ENCODE results near the gene ARHGDIA. TPM values are rescaled to one million over a fixed set of nuclear protein-coding genes. Genes with fewer than 3 reads are reported as not detected.

ARHGDIA gene
- polyA plus RNA-seq, 1 experiment, result 62.2 TPM

DNA sequence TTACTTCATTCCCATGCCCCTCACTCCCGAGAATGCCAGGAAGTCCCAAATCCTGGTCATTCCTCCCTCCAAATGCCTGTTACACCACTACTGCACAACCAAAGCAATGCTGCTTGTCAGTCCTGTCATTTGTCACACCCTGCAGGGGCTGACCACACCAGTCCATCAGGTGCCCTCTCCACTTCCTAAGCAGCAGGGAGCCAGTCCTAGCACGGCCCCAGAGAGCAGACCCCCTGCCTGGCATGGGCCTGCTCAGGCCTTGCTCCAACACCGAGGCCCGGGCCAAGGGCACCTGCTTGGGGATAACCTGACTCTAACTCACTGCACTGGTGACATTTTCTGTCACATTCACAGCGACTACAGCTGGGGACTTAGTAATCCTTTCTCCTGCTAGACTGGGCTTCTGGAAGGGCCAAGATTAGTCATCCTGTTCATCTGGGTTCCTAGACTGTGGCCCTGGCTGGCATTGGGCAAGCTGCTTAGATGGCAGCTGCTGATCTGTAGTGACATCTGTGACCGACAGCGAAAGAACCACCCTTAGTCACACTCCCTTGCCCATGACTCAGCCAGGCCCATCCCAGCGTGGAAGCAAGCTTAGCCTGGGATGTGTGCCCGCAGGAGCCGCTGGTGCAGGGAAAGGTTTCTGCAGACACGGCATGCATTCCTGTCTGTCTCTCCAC lies 14.9 kb upstream of the ARHGDIA start:
- TF ChIP-seq, protein P1, sequence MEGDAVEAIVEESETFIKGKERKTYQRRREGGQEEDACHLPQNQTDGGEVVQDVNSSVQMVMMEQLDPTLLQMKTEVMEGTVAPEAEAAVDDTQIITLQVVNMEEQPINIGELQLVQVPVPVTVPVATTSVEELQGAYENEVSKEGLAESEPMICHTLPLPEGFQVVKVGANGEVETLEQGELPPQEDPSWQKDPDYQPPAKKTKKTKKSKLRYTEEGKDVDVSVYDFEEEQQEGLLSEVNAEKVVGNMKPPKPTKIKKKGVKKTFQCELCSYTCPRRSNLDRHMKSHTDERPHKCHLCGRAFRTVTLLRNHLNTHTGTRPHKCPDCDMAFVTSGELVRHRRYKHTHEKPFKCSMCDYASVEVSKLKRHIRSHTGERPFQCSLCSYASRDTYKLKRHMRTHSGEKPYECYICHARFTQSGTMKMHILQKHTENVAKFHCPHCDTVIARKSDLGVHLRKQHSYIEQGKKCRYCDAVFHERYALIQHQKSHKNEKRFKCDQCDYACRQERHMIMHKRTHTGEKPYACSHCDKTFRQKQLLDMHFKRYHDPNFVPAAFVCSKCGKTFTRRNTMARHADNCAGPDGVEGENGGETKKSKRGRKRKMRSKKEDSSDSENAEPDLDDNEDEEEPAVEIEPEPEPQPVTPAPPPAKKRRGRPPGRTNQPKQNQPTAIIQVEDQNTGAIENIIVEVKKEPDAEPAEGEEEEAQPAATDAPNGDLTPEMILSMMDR (IDR thresholded peaks at IDR 0.05; ENCODE audit: low read depth, low read length), result no peak
- no peak for DNase-seq (ENCODE audit: low read depth, low spot score)
- no peak overlapping the region for H3K4me3 ChIP-seq (ENCODE audit: low read depth, low read length)
- no peaks in the 10 kb centered on the region for H3K27me3 ChIP-seq (ENCODE audit: control insufficient read depth, insufficient read depth, low read length)
- CTCF ChIA-PET, result interaction anchor here (1.1 kb wide), 1 partner anchor 13 kb away, joined by 3 read pairs; no protein-coding TSS in a partner anchor
- POLR2A ChIA-PET, result no interaction called here
- peak overlapping the region; percentile 31 for H3K27ac ChIP-seq (ENCODE audit: low read depth, low read length)
- no peaks in the 10 kb centered on the region for H3K9me3 ChIP-seq (ENCODE audit: control insufficient read depth, insufficient read depth, low read length)

DNA sequence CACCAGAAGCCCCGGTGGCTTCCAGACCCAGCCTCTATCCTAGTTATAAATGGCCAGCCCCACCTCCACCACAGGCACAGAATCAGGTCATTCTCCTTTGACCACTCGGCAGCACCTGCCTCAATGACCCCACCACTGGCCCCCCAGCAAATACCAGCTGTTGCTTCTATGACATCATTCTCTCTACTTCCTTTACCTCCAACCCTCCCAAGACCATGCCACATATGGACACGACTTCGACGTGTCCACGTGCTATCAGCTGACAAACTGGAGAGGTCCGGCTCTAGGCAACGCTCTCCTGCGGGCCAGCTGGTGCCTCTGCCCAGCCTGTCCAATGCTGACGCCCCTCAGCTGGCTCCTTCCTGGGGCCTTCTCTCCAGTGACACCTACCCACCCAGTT lies 14.3 kb upstream of the ARHGDIA start:
- POLR2A ChIA-PET, result no interaction called here
- Histone ChIP-seq H3K27ac (ENCODE audit: low read depth, low read length) (no peak overlapping the region), H3K4me3 (ENCODE audit: low read depth, low read length) (no peak overlapping the region), H3K9me3 (ENCODE audit: control insufficient read depth, insufficient read depth, low read length) (no peaks in the 10 kb centered on the region), H3K27me3 (ENCODE audit: control insufficient read depth, insufficient read depth, low read length) (no peaks in the 10 kb centered on the region)
- CTCF ChIA-PET, result no interaction called here
- TF ChIP-seq, protein P1 (IDR thresholded peaks at IDR 0.05; ENCODE audit: low read depth, low read length), result no peak
- no peak for DNase-seq (ENCODE audit: low read depth, low spot score)

DNA sequence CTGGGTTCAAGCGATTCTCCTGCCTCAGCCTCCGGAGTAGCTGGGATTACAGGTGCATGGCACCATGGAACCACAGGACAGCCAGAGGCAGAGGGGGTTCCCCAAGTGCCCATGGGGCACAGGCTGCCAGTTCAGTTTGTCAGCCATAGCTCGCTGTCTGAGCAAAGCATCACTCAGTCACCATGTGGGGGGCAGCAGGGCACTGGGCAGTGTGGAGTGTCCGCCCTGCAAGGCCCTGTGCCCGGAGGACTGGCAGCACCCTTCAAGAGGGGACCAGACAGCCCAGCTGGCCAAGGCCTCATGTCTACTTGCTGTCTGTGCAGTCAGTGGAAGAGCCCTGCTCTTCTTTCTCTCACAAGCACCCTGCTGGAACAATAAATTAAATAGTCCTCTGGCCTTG lies 13.8 kb upstream of the ARHGDIA start:
- DNase-seq (ENCODE audit: low read depth, low spot score), result no peak
- Histone ChIP-seq H3K9me3 (ENCODE audit: control insufficient read depth, insufficient read depth, low read length) (no peaks in the 10 kb centered on the region), H3K27me3 (ENCODE audit: control insufficient read depth, insufficient read depth, low read length) (no peaks in the 10 kb centered on the region), H3K4me3 (ENCODE audit: low read depth, low read length) (no peak overlapping the region), H3K27ac (ENCODE audit: low read depth, low read length) (peak overlapping the region; percentile 21)
- TF ChIP-seq, protein P1 (IDR thresholded peaks at IDR 0.05; ENCODE audit: low read depth, low read length), result no peak
- POLR2A ChIA-PET, result no interaction called here
- CTCF ChIA-PET, result no interaction called here

DNA sequence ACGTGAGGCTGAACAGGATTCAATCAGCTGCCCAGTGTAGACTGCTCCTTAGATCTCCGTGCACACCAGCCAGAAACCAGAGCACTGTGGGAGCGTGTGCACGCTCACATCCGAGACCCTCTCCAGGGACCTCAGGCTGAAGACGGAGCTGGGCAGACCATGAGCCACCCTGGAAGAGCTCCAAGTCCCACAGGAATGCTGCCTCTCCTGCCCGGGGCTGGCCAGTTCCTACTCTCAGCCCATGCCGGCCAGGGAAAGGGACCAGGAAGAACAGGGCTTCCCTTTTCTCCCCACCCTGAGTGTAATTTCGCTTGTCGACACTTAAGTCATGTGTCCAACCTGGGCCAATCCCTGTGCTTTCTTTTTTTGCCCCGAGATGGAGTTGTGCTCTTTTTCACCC lies 13.4 kb upstream of the ARHGDIA start:
- no peak overlapping the region for H3K4me3 ChIP-seq (ENCODE audit: low read depth, low read length)
- DNase-seq (ENCODE audit: low read depth, low spot score), result no peak
- no peak overlapping the region for H3K27ac ChIP-seq (ENCODE audit: low read depth, low read length)
- H3K27me3 ChIP-seq (ENCODE audit: control insufficient read depth, insufficient read depth, low read length), result no peaks in the 10 kb centered on the region
- TF ChIP-seq, protein P1 (IDR thresholded peaks at IDR 0.05; ENCODE audit: low read depth, low read length), result no peak
- no peaks in the 10 kb centered on the region; the same call in 1 of the 2 replicates for H3K9me3 ChIP-seq (ENCODE audit: control insufficient read depth, insufficient read depth, low read length)
- POLR2A ChIA-PET, result no interaction called here
- CTCF ChIA-PET, result no interaction called here

DNA sequence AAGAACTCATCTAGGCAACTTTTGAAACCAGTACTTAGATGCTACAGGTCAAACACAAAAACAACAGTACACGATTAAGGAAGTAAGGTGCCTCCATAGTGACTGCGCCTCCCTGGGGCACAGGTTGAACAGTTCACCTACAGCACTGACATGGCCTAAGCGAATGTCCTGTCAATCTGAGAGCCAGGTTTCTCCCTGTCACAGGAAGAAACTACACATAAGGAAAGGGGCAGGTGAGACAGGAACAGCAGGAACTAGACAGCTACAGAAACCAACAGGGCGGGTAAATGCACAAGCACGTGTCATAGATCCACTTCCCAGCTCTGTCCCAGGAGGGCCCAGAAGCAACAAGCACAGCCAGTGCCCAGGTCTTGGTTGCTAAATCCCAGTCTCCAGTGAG lies 8.0 kb upstream of the ARHGDIA start:
- POLR2A ChIA-PET, result no interaction called here
- no peak for DNase-seq (ENCODE audit: low read depth, low spot score)
- CTCF ChIA-PET, result no interaction called here

More for the DNA sequence above, 8.0 kb upstream of the ARHGDIA start:
- H3K4me3 ChIP-seq (ENCODE audit: low read depth, low read length), result no peak overlapping the region
- TF ChIP-seq, protein P1 (IDR thresholded peaks at IDR 0.05; ENCODE audit: low read depth, low read length), result no peak
- H3K9me3 ChIP-seq (ENCODE audit: control insufficient read depth, insufficient read depth, low read length), result no peaks in the 10 kb centered on the region; the same call in 1 of the 2 replicates
- no peaks in the 10 kb centered on the region for H3K27me3 ChIP-seq (ENCODE audit: control insufficient read depth, insufficient read depth, low read length)
- no peak overlapping the region for H3K27ac ChIP-seq (ENCODE audit: low read depth, low read length)
